GM18517 (cell line): Measurements from ENCODE around the gene CELF4.

Experiments used
- ATAC-seq: cut with Tn5 transposase; IDR thresholded peaks from one replicate; pipeline ENCODE4 v1.9.1; 2021; ENCODE audit warnings: mild to moderate bottlenecking, moderate library complexity; ENCODE audit not compliant: unreplicated experiment

Gene CELF4

DNA sequence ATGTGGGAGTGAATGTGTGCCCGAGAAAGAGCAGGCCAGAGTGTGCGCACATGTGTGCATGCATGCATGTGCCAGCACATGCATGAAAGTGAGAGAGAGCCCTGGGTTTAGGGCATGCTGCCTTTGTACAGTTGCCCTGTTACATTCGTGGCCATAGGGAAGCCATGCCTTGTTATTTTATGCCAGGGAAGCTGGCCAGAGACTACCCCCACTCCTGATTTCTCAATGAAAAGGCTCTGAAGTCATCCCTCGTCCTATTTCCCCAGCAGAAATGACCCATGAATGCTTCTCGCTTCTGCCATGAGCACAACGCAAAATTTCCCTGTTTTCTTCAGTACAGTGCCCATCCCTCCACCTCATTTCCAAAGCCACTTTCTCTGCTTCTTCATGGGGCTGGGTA lies 143.0 kb downstream of the CELF4 start:
- no peak for ATAC-seq

DNA sequence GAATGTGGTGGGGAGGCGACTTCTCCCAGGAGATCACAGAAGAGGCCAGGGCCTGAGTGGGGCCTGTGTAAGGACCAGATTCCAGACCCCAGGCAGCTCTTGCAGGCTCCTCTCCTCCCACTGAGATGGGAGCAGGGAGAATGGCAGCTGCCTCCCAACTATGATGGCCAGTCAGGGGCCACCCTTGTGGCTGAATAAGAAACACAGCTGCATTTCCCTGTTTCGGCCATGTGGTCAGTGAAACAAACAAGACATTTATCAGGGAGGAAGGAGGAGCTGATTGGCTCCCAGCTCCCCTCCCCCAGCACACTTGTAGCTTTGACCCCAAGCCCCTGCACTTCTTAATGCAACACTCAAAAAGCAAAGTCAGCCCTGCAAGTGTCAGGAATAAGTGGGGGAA lies 143.5 kb downstream of the CELF4 start:
- ATAC-seq, result no peak

DNA sequence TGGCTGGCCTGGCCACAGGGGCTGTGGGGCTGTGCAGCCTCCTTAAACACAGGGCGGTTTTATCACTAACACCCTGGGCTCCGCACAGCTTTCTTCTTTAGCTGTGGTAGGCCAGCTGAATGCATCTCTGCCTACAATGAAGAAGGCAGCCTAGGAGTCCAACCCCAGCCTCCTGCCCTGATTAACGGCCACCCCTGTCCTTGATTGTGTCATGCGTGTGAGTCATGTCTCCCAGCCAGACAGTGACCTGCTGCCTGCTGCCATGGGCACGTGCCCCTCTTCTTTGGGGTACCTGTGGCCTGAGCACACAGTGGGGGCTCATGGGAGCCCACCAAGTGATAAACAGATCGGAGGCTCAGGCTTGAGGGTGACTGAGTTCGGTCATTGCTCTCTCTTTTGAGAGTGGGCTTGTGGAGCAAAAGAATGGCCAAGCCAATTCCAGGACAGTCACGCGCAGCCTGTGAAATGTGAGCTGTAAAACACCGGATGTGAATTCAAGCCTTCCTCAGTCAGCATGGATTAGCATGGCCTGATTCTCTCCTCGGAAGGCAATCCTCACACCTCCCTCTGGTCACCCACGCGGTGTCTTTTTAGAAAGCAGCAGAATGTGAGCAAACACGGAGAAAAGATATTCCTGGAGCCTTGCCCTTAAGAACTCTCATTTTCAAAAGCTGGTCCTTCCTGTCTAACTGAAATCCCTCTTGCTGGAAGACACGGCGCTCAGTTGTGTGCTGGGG lies 144.1 kb downstream of the CELF4 start:
- no peak for ATAC-seq

DNA sequence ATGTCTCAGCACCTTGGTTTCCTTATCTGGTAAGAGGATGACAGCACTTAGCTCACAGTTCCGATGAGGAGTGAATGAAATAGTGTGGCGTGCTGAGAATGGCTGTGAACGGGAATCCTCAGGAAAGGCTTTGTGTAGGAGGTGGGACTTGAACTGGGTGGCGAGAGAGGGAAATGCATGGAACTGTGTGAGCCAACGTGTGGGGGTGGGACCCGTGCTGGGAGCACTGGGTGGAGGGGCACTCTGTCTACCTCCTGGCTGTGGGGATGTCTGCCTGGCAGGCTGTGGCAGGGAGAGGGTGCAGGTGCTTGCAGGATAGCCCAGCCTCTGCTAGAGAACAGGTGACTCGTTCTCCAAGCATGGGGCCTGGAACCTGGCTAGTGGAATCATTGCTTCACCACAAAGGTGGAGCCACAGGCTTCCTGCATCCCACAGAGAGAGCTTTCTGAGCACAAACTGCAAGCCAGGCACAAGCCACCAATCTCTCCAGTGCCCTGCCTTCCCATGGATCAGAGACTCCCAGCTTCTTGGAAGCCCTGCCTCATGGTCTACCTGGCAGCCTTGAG lies 145.2 kb downstream of the CELF4 start:
- ATAC-seq, result no peak

DNA sequence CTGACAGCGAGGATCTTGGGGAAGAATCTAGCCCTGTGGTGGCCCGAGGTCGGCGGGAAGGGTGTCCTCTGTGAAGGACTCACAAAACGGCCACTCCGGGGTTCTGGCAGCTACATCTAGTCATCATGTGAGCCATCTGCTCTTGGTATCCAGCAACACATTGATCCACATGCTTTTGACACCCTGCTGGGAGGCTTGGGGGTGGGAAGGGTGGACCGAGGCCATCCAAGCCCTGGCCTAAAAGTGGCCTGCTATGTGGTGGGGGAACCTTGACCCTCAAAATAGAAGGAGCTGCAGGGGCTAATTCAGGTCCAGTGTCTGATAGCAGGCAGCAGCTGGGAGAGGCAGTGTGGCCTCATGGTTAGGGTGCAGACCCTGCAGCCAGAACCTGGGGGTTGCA lies 145.7 kb downstream of the CELF4 start:
- no peak for ATAC-seq

DNA sequence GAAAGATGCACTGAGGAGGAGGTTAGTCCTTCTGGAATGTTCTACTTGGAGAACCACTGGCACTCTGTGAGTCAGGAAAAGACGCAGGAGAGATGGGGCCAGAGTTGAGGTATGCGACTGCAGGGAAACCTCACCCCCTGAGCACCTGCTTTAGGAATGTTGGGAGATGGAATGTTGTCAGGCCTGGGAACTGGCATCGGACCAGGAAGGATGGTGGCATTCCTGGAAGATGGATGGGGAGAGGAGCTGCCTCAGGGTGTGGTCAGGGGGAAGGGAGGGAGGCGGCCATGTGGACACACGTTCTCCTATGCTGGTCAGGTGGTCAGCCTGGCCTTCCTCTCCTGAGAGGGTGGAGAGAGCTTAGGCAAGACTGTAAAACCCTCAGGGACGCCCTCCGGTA lies 146.3 kb downstream of the CELF4 start:
- ATAC-seq, result no peak

DNA sequence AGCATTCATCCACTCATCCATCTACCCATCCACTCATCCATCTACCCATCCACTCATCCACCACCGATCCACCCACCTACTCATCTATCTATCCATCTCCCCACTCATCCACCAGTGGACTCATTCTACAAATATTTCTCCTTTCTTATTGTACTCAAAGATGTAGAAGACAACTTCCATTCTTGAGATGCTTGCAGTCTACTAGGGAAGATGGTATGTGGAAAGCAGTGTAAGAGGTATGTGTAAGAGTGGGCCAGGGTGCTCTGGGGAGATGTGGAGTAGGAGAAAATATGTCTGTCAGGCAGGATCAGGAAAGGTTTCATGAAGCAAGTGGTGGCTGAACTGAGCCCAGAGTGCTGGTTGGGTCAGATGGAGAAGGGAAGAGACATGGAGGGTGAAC lies 150.8 kb downstream of the CELF4 start:
- no peak for ATAC-seq

DNA sequence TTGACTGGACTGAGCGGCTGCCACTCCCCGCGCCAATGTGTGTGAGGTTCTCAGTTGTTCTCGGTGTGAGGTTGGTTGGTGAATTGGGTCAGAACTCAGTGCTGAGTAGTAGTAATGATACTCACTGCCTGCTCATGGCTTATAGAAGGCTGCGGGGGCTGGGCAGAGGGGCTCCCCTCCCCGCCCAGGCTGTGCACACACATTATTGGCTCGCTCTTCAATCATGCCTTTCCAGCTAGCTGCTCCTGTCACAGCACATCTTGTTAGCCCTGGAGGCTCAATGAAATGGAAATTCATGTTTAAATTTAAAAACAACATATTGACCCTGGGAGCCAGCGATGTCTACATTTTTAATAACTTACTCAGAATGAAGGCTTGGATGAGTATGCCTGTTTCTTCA lies 152.8 kb downstream of the CELF4 start:
- ATAC-seq, result no peak

DNA sequence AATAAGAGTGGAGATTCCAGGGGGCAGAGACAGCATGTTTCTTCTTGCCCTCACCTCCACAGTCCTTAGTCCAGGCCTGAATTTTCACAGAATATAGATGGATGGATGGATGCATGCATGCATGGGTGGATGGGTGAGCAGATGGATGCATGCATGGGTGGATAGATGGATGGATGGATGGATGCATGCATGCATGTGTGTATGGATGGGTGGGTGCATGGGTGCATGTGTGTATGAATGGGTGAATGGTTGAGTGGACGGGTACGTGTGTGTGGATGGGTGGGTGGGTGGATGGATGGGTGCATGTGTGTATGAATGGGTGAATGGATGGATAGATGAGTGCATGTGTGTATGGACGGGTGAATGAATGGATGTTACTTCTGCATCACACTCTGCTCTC lies 153.3 kb downstream of the CELF4 start:
- no peak for ATAC-seq

DNA sequence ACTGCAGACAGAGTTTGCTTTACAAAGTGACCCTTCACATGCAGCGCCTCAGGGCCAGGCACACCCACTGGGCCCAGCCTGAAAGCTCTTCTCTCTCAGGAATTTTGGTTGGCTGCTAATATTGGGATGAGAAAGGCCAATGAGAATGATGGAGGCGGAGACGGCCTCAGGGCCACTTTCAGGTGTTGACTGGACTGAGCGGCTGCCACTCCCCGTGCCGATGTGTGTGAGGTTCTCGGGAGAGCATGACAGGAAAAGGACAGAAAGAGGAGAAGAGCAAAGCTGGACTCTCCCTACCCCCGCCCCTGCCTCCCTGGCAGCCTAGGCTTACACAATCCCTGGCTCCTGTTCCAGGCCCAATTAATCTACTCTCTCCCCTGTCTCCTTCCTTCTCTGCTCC lies 155.7 kb downstream of the CELF4 start:
- ATAC-seq, result no peak

DNA sequence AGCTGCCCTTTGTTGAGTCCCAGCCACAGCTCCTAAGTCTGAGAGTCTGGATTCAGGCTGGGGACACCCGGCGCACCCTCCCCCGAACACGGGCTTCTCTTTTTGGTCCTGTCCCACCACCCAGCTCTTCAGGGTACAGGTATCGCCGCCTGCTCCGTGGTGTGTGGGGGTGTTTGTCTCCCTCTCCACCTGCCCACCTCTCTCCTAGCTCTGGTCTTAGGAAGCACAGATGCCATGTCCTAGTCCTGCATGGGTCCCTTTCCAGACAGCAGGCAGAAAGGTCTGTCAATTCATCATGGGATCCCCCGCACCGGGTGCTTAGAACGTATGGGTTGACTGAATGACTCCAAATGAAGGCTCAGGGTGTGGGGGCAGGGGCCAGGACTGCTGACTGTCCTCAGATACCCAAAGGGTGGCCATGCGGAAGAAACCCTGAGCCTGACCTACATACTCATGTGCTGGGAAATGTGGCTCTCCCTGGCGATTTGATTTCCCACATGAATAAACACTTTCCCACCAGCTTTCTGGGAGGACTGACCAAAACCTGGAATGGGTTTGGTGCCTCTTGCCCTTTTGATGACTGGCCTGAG lies 156.8 kb downstream of the CELF4 start:
- ATAC-seq, result no peak

DNA sequence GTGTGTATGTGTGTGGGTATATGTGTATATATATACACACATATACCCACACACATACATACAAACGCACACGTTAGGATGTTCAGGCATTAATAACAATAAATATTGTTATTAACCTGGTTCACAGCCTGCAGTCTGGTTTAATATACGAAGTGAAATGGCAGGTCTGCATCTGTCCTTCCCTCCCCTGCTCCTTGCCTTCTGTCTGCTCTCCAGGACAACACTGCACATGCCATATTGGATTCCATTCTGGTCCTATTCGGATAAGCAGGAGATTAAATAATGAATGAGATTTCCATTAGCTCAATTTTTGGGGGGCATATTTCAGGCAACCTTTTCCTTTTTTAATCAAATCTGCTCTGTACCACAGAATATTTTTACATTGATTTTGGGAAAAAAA lies 158.0 kb downstream of the CELF4 start:
- ATAC-seq, result no peak

DNA sequence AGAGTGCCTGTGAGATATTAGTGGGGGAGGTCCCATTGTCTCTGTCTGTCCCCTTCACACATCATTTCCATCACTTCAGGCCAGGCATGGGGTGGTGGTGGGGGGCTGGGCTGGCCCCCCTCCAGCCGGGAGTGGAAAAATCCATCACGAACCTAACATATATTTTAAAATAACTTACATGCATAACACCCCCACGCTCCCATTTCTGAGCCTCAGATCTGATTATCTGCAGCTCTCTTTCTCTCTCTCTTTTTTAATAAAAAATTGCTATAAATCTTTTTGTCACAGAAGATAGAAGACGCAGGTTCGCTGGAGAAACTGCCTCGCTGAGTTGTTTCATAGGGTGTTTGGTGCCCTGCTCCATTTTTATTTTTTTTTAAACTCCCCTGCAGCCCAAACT lies 159.8 kb downstream of the CELF4 start:
- ATAC-seq, result no peak

DNA sequence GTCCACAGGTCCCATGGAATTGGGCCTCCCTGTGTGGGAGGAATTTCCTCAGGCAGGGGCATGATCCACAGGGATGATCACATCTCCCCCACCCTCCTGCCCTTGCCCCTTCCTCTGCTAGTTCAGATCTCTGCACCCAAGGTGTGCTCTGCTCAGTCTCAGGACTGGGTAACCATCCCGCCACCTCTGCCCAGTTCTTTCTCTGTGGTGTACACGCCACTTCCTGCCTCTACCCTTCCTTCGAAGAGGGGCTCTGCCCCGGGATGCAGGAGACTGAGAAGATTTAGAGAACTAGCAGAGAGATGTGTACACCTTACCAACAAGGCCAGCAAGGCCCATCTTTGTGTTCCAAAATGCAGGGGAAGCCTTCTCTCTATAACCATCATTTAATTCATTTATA lies 160.4 kb downstream of the CELF4 start:
- no peak for ATAC-seq

DNA sequence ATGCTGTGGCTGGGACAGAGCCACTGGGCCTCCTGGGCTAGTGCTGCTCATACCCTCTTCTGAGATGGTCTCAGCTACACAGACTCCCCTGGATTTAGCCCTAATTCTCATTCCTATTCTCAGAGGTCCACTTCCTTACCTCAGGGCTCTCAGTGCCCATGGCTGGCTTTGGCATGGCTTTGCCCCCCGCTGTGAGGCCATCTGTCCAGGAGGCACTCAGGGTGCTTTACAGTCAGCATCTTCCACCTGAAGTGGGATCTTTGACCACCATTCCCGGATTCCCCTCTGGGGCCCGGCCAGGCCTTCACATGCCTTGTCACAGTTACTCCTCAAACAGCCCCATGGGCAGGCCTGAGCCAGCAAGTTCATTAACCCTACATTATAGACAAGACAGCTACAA lies 161.8 kb downstream of the CELF4 start:
- no peak for ATAC-seq

DNA sequence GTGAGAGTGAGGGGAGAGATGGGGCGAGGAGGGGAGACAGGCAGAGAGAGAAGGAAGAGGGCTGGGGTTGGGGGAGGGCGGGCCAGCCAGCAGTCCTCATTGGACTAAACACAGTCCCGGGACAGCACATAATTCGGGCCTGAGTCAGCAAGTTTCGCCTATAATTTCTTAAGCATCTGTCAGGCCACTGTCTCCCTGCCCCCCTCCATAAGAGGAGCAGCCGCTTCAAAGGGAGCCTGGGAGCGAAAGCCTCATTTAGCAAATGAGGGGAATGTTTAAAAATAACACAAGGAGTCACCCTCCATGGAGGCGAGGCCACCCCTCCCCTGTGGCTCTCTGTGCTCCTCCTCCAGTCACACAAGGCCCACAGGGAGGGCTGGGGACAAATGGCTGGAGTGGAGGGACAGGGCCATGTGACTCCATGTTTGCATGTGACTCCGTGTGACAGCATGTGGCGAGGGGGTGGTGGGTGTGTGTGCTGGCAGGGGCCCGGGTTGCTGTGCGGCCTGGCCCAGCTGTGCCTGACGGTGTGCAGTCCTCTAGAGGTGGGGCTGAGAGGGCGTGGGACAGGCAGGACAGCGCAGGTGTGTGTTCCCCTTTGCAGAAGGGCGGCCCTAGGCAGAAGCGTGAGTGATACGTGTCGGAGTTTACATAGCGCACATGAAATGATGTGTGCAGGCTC lies 162.4 kb downstream of the CELF4 start:
- ATAC-seq, result no peak

DNA sequence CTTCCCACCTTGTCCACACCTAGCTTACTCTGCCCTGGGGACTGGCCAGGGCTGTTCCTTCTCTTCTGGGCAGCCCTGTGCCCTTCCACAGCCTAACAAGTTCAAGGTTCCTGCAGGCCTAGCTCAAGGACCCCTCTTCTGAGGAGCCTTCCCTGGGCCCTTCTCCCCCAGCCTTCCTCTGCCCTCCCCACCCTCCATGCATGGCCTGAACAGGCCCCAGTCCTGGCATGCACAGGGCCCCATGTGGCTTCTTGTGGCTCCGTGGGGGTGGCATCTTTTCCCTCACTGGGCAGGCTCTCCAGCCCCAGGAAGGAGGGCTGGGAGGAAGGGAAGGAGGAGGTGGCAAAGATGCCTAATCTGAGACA lies 162.9 kb downstream of the CELF4 start:
- ATAC-seq, result no peak

DNA sequence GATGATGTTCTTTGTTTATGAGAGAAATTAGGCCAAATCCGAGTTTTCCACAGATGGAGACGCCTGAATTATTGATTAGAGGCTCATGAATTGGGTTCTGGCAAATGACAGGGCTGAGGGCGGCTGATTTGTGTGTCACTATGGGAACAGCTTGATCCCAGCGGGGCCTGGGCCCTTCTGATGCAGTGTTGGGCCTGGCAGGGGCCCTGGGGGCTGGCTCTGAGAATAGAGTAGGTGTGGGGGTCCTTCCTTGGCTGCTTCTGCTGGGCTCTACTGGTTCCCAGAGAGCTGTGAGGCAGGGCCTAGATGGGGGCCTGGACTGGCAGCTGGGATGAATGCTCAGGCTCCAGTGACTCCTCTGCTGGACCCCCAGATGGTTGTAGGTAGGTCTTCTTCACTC lies 164.8 kb downstream of the CELF4 start:
- ATAC-seq, result no peak

DNA sequence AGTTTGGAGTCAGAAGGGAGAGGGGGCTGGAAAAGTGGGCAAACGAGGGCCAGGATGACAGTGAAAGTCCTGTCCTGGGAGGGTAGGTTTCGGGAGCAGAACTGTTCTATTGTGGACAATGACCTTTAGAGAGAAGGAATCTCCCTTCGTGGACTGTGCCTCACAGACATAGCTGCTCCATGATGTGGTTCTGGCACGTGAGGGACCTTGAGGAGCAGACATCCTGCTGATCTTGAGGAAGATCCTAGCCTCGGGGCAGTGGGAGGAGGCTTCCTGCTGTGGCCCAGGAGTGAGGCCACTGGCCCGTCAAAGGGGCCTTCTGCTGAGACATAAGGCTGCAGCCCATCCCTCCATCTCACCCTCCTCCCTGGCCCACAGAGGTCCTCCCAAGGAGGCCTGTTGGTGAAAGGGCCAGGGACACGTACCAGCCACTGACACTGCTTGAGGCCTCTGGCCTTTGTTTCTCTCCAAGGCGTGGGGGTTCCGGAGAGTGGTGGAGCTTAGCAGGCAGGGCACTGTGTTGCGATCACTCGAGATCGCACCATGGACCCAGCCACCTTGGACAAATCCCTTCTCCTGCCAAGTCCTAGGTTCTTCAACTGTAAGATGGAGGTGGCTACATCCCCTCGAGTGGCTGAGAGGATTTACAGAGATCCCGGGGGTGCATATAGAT lies 167.2 kb downstream of the CELF4 start:
- ATAC-seq, result no peak

DNA sequence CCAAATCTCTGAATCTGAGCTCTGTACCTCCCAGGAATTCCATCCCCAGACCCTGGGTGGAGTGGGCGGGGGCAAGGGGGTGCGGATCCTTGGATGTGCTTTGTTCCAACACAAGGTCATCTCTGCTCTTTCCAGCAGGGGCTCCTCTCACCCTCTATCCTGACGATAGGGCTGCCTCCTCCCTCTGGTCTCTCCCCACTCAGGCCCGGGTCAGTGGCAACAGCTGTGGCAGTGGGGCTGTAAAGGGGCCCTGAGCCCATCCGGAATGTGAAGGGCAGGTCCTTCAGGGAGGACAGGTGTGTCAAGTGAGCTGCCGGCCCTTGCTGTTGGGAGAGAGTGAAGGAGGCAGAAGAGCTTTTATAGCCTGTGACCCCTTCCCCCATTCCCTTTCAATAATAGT lies 167.8 kb downstream of the CELF4 start:
- no peak for ATAC-seq

DNA sequence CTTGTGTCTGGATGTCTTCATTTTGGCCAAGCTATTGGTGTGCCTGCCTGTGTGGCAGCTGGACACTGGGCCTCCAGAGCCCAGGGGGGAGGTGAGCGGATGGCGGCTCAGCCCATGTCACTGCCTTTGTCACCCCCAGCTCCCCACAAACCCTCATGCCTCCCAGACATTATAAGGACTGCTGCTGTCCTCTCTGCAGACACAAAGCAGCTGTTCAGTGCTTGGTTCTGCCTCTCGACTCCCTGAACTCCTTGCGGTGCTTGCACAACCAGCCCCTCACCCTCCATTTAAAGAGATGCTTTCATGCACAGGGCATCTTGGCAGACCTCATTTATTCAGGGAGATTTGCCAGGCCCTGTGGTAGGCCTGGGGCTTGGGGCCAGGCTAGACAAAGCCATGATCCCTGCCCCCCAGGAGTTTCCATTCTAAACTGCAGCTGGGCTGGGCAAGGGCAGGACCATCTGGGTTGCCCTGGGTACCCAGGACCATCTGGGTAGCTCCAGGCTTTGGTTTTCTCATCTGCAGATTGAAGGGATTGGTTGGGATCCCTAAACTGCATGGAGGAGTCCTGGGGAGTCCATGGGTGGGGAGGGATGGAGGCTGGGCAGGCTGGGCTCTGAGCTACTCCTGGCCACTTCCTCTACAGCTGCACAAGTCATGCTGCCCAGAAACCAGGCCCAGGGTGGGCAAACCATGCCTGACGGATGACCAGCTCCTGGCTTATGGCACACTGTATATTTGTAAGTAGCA lies 168.5 kb downstream of the CELF4 start:
- ATAC-seq, result no peak
